ENCODE measurements around the gene S1PR1. TPM values are rescaled to one million over a fixed set of nuclear protein-coding genes. Genes with fewer than 3 reads are reported as not detected.

S1PR1 gene
- total and polyA plus RNA-seq, 2 of the 13 experiments (the other 11 are each of a cell fraction or from before 2014, with no cell fraction given) = not detected

DNA sequence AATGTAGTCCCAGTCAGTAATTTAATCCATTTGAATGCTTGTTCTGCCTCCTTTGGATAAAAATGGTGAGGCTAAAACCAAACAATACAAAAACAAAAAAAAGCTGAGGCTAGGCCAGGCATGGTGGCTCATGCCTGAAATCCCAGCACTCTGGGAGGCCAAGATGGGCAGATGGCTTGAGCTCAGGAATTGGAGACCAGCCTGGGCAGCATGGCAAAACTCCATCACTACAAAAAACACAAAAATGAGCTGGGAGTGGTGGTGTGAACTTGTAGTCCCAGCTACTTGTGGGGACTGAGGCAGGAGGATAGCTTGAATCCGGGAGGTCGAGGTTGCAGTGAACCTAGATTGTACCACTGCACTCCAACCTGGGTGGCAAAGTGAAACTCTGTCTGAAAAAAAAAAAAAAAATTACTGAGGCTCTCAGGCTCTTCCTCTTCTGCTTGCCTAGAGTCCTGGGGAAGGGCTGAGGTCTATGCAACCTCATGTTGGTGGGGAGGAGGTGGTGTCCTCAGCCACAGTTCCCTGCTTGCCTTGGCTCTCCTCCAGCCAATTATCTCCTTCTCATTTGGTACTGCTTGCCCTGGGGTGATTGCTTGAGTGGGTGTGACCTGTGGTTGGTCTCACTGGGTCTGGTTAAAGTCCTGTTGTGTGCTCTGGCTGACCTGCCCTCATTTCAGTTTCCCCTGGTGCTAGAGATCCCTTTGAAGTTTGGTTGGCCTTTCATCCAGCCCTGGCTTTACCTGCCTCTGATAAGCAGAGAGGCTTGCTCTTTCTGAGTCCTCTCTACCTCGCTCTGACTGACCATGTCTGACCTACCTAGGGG, 20.9 kb downstream of the S1PR1 start (continued):
- peak; percentile 78 for TF ChIP-seq NCOA2 (CRISPR knock-in tag; IDR thresholded peaks at IDR 0.05)
- TF ChIP-seq TBP (CRISPR knock-in tag; IDR thresholded peaks at IDR 0.05) = no peak
- no peak for TF ChIP-seq HES4 (CRISPR knock-in tag; IDR thresholded peaks at IDR 0.05; ENCODE audit: borderline replicate concordance)
- no peak for TF ChIP-seq DDIT3 (CRISPR knock-in tag; IDR thresholded peaks at IDR 0.05)
- TF ChIP-seq ZSCAN29 (CRISPR knock-in tag; conservative IDR thresholded peaks at IDR 0.05) = peak; percentile 73; the same call in 1 of the 2 replicates
- TF ChIP-seq HDAC6 (IDR thresholded peaks at IDR 0.05; ENCODE audit: low read depth, low read length) = no peak
- no peak for TF ChIP-seq CBX2 (IDR thresholded peaks at IDR 0.05; ENCODE audit: low read depth, low read length)
- no peak for TF ChIP-seq CBX2 (CRISPR knock-in tag; IDR thresholded peaks at IDR 0.05; ENCODE audit: low read depth)
- TF ChIP-seq NFE2L2 (IDR thresholded peaks at IDR 0.05; ENCODE audit: low read length) = no peak
- TF ChIP-seq TEAD2 (CRISPR knock-in tag; IDR thresholded peaks at IDR 0.05) = no peak
- no peak for TF ChIP-seq EED (CRISPR knock-in tag; IDR thresholded peaks at IDR 0.05)
- no peak for TF ChIP-seq ZNF749 (CRISPR knock-in tag; IDR thresholded peaks at IDR 0.05; ENCODE audit: borderline replicate concordance)
- TF ChIP-seq NRL (CRISPR knock-in tag; IDR thresholded peaks at IDR 0.05; ENCODE audit: borderline replicate concordance) = no peak
- peak; percentile 81; the same call in 1 of the 2 replicates for TF ChIP-seq ZNF362 (CRISPR knock-in tag; IDR thresholded peaks at IDR 0.05; ENCODE audit: borderline replicate concordance)
- peak; percentile 93 for TF ChIP-seq ZBTB34 (CRISPR knock-in tag; IDR thresholded peaks at IDR 0.05)
- TF ChIP-seq DRAP1 (CRISPR knock-in tag; IDR thresholded peaks at IDR 0.05) = peak; percentile 40; the same call in 1 of the 2 replicates
- no peak for TF ChIP-seq ZFP62 (CRISPR knock-in tag; IDR thresholded peaks at IDR 0.05)
- TF ChIP-seq, protein P1, sequence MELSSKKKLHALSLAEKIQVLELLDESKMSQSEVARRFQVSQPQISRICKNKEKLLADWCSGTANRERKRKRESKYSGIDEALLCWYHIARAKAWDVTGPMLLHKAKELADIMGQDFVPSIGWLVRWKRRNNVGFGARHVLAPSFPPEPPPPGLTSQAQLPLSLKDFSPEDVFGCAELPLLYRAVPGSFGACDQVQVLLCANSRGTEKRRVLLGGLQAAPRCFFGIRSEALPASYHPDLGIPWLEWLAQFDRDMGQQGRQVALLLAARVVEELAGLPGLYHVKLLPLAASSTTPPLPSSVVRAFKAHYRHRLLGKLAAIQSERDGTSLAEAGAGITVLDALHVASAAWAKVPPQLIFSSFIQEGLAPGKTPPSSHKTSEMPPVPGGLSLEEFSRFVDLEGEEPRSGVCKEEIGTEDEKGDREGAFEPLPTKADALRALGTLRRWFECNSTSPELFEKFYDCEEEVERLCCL (CRISPR knock-in tag; IDR thresholded peaks at IDR 0.05; ENCODE audit: borderline replicate concordance) = no peak
- TF ChIP-seq, protein P2, sequence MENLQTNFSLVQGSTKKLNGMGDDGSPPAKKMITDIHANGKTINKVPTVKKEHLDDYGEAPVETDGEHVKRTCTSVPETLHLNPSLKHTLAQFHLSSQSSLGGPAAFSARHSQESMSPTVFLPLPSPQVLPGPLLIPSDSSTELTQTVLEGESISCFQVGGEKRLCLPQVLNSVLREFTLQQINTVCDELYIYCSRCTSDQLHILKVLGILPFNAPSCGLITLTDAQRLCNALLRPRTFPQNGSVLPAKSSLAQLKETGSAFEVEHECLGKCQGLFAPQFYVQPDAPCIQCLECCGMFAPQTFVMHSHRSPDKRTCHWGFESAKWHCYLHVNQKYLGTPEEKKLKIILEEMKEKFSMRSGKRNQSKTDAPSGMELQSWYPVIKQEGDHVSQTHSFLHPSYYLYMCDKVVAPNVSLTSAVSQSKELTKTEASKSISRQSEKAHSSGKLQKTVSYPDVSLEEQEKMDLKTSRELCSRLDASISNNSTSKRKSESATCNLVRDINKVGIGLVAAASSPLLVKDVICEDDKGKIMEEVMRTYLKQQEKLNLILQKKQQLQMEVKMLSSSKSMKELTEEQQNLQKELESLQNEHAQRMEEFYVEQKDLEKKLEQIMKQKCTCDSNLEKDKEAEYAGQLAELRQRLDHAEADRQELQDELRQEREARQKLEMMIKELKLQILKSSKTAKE (CRISPR knock-in tag; IDR thresholded peaks at IDR 0.05; ENCODE audit: borderline replicate concordance) = no peak
- TF ChIP-seq, protein P3, sequence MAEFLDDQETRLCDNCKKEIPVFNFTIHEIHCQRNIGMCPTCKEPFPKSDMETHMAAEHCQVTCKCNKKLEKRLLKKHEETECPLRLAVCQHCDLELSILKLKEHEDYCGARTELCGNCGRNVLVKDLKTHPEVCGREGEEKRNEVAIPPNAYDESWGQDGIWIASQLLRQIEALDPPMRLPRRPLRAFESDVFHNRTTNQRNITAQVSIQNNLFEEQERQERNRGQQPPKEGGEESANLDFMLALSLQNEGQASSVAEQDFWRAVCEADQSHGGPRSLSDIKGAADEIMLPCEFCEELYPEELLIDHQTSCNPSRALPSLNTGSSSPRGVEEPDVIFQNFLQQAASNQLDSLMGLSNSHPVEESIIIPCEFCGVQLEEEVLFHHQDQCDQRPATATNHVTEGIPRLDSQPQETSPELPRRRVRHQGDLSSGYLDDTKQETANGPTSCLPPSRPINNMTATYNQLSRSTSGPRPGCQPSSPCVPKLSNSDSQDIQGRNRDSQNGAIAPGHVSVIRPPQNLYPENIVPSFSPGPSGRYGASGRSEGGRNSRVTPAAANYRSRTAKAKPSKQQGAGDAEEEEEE (CRISPR knock-in tag; IDR thresholded peaks at IDR 0.05; ENCODE audit: borderline replicate concordance) = no peak
